ENCODE data around the gene MRFAP1. TPM values are rescaled to one million over a fixed set of nuclear protein-coding genes. Genes with fewer than 3 reads are reported as not detected.

The MRFAP1 gene
- total and polyA plus RNA-seq, 2 donors (not counting 1 experiment from before 2014, with no cell fraction given): 54.8 to 113 TPM

DNA sequence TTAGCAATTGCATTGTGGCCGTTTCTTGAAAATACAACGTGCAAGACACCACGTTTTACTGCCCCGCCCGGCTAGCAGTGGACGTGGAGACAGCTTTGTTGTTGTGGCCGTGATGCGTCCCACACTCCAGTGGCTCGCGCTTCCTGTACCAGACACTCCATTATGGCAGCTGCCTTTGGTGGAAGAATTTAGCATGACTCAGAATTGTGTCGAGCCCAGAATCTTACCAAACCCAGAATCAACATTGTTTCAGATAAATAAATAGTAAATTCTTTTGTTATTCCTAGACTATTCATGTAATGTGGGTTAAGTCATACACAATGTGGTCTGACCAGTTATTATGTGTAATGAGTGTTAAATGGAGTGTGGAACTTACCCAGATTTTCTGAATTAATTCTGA is 27.9 kb downstream of the MRFAP1 start:
- POLR2A ChIA-PET: no interaction called here
- H3K4me1 Mint-ChIP-seq: peaks cover 3% of the 10 kb centered on the region
- H3K27me3 Mint-ChIP-seq: peaks cover 3% of the 10 kb centered on the region
- intact Hi-C loops (cut with micrococcal nuclease): no loop called here
- no peak overlapping the region for H3K9ac ChIP-seq (ENCODE audit: low read length)
- H3K79me2 ChIP-seq (ENCODE audit: control insufficient read depth, insufficient read depth, low read length): no peaks in the 10 kb centered on the region
- CTCF ChIA-PET: no interaction called here
- H3K27me3 ChIP-seq (replicated peaks in 1 of 4; ENCODE audit: control extremely low read depth in 1 of 4, control insufficient read depth in 3 of 4, insufficient read depth in 4 of 4, low read length in 3 of 4): peaks cover 0 to 18% (median 12%) of the 10 kb centered on the region in 4 experiments
- ATAC-seq (ENCODE audit: low read depth) (no peak), DNase-seq (no peak)
- peaks cover 0 to 17% (median 0%) of the 10 kb centered on the region in 3 donors for H3K9me3 ChIP-seq (ENCODE audit: control extremely low read depth in 1 of 3, control insufficient read depth in 2 of 3, insufficient read depth in 1 of 3, low read length in 2 of 3)
- 70% methylated on average over 7 of the region's 11 CpGs for WGBS (ENCODE audit: insufficient coverage)
- H2AFZ ChIP-seq (ENCODE audit: insufficient read depth, low read depth, low read length, poor library complexity, severe bottlenecking): no peak overlapping the region
- no peak overlapping the region for H3K4me3 Mint-ChIP-seq
- H3K9me3 Mint-ChIP-seq (ENCODE audit: insufficient read depth): no peaks in the 10 kb centered on the region
- no peak overlapping the region for H3K4me2 ChIP-seq (replicated peaks; ENCODE audit: low read depth, low read length, poor library complexity, severe bottlenecking)
- H4K20me1 ChIP-seq (ENCODE audit: control insufficient read depth, insufficient read depth, low read length, poor library complexity, severe bottlenecking): no peaks in the 10 kb centered on the region
- no peak overlapping the region for H3K4me3 ChIP-seq (ENCODE audit: control extremely low read depth in 1 of 5, extremely low read depth in 1 of 5, insufficient read depth in 1 of 5, low read depth in 2 of 5, low read length in 4 of 5)
- H3K36me3 ChIP-seq (replicated peaks in 1 of 2; ENCODE audit: control extremely low read depth in 1 of 2, control insufficient read depth in 1 of 2, extremely low read depth in 1 of 2, insufficient read depth in 2 of 2, low read length in 1 of 2): no peaks in the 10 kb centered on the region
- no peak overlapping the region for H3K27ac ChIP-seq (ENCODE audit: low read length in 2 of 2)
- peaks cover 15 to 16% of the 10 kb centered on the region in 2 donors for H3K4me1 ChIP-seq (ENCODE audit: control insufficient read depth in 2 of 2, insufficient read depth in 2 of 2, low read length in 2 of 2)
- no peak for TF ChIP-seq EZH2 (IDR thresholded peaks at IDR 0.05; ENCODE audit: borderline replicate concordance, insufficient read depth, low read depth, low read length, poor library complexity, severe bottlenecking)
- TF ChIP-seq, protein P1, sequence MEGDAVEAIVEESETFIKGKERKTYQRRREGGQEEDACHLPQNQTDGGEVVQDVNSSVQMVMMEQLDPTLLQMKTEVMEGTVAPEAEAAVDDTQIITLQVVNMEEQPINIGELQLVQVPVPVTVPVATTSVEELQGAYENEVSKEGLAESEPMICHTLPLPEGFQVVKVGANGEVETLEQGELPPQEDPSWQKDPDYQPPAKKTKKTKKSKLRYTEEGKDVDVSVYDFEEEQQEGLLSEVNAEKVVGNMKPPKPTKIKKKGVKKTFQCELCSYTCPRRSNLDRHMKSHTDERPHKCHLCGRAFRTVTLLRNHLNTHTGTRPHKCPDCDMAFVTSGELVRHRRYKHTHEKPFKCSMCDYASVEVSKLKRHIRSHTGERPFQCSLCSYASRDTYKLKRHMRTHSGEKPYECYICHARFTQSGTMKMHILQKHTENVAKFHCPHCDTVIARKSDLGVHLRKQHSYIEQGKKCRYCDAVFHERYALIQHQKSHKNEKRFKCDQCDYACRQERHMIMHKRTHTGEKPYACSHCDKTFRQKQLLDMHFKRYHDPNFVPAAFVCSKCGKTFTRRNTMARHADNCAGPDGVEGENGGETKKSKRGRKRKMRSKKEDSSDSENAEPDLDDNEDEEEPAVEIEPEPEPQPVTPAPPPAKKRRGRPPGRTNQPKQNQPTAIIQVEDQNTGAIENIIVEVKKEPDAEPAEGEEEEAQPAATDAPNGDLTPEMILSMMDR (IDR thresholded peaks at IDR 0.05): no peak
- H3K27ac Mint-ChIP-seq: no peak overlapping the region

DNA sequence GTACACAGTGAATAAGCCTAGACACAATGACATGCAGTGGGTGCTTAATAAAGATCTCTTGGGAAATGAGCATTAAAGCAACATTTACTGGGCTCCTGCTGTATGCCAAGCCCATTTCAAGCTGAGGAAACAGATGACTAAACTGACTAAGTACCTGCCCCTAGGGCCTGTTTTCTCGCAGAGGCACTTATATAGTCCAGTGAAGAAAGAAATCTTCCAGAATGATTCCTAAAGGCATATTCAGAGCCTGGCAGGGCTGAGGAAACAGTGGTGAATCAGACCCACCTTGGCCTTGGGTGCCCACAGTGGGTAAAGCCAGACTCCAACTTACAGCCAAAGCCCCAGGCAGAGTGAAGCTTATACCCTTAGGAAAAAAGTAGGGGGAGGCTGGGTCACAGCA is 31.2 kb downstream of the MRFAP1 start:
- peaks cover 30% of the 10 kb centered on the region for H3K4me1 Mint-ChIP-seq
- intact Hi-C loops (cut with micrococcal nuclease): no loop called here

More for the DNA sequence above, 31.2 kb downstream of the MRFAP1 start:
- H3K9ac ChIP-seq (ENCODE audit: low read length): no peak overlapping the region
- peaks cover 0 to 3% (median 0%) of the 10 kb centered on the region in 4 experiments for H3K27me3 ChIP-seq (replicated peaks in 1 of 4; ENCODE audit: control extremely low read depth in 1 of 4, control insufficient read depth in 3 of 4, insufficient read depth in 4 of 4, low read length in 3 of 4)
- no peak overlapping the region for H3K4me2 ChIP-seq (replicated peaks; ENCODE audit: low read depth, low read length, poor library complexity, severe bottlenecking)
- no peaks in the 10 kb centered on the region for H3K27me3 Mint-ChIP-seq
- peaks cover 0 to 2% (median 0%) of the 10 kb centered on the region in 3 donors for H3K9me3 ChIP-seq (ENCODE audit: control extremely low read depth in 1 of 3, control insufficient read depth in 2 of 3, insufficient read depth in 1 of 3, low read length in 2 of 3)
- peaks cover 0 to 14% of the 10 kb centered on the region in 2 experiments for H3K36me3 ChIP-seq (replicated peaks in 1 of 2; ENCODE audit: control extremely low read depth in 1 of 2, control insufficient read depth in 1 of 2, extremely low read depth in 1 of 2, insufficient read depth in 2 of 2, low read length in 1 of 2)
- H3K27ac ChIP-seq (ENCODE audit: low read length in 2 of 2): no peak overlapping the region
- H3K4me1 ChIP-seq (ENCODE audit: control insufficient read depth in 2 of 2, insufficient read depth in 2 of 2, low read length in 2 of 2): peaks cover 21 to 29% of the 10 kb centered on the region in 2 donors
- no peak overlapping the region for H2AFZ ChIP-seq (ENCODE audit: insufficient read depth, low read depth, low read length, poor library complexity, severe bottlenecking)
- peaks cover 16% of the 10 kb centered on the region for H3K79me2 ChIP-seq (ENCODE audit: control insufficient read depth, insufficient read depth, low read length)
- peaks cover 17% of the 10 kb centered on the region for H4K20me1 ChIP-seq (ENCODE audit: control insufficient read depth, insufficient read depth, low read length, poor library complexity, severe bottlenecking)
- no peak overlapping the region for H3K4me3 Mint-ChIP-seq
- ATAC-seq (ENCODE audit: low read depth) (no peak), DNase-seq (no peak)
- no peak overlapping the region for H3K4me3 ChIP-seq (ENCODE audit: control extremely low read depth in 1 of 5, extremely low read depth in 1 of 5, insufficient read depth in 1 of 5, low read depth in 2 of 5, low read length in 4 of 5)
- H3K27ac Mint-ChIP-seq: no peak overlapping the region
- ChIA-PET CTCF (interaction anchor here (0.6 to 3.4 kb wide), 2 partner anchors 32 to 202 kb away, joined by 4 to 14 read pairs; no protein-coding TSS in a partner anchor), POLR2A (interaction anchor here (0.6 kb wide), 1 partner anchor 31 kb away, joined by 3 read pairs; the partner anchor contains the start of gene MRFAP1)
- WGBS (ENCODE audit: insufficient coverage): no CpG with 5 or more reads among the region's 1 CpG
- TF ChIP-seq, protein P1 (IDR thresholded peaks at IDR 0.05): no peak
- no peak for TF ChIP-seq EZH2 (IDR thresholded peaks at IDR 0.05; ENCODE audit: borderline replicate concordance, insufficient read depth, low read depth, low read length, poor library complexity, severe bottlenecking)
- H3K9me3 Mint-ChIP-seq (ENCODE audit: insufficient read depth): no peaks in the 10 kb centered on the region

Measured in B cell (primary cell).